ENCODE measurements around the gene CASQ1. TPM values are rescaled to one million over a fixed set of nuclear protein-coding genes. Genes with fewer than 3 reads are reported as not detected.

The CASQ1 gene
- polyA plus RNA-seq, 1 donor from 2014 or later = not detected

- no peaks in the 10 kb centered on the region for H3K9me2 ChIP-seq (ENCODE audit: insufficient read depth, low read length)
- no peak overlapping the region for H3K9ac ChIP-seq (ENCODE audit: low read length)
- no peak overlapping the region for H2AFZ ChIP-seq (ENCODE audit: low read depth, low read length)
- H3K4me3 ChIP-seq (ENCODE audit: low read length) = no peak overlapping the region
- H3K36me3 ChIP-seq (ENCODE audit: insufficient read depth, low read length) = no peaks in the 10 kb centered on the region
- no peaks in the 10 kb centered on the region for H4K20me1 ChIP-seq (ENCODE audit: insufficient read depth)
- no peaks in the 10 kb centered on the region for H3K79me2 ChIP-seq (replicated peaks; ENCODE audit: insufficient read depth, low read length)
- no peak overlapping the region for H3K4me2 ChIP-seq (ENCODE audit: low read length)
- no peak for TF ChIP-seq MXI1 (conservative IDR thresholded peaks at IDR 0.05; ENCODE audit: poor library complexity, severe bottlenecking)
- TF ChIP-seq REST (IDR thresholded peaks at IDR 0.05; ENCODE audit: borderline replicate concordance) = no peak
- TF ChIP-seq RAD21 (conservative IDR thresholded peaks at IDR 0.05) = no peak
- TF ChIP-seq CTCF (IDR thresholded peaks at IDR 0.05; ENCODE audit: poor library complexity, severe bottlenecking) = no peak
- no peak for TF ChIP-seq TAF1 (IDR thresholded peaks at IDR 0.05; ENCODE audit: low read depth)
- TF ChIP-seq SMC3 (conservative IDR thresholded peaks at IDR 0.05; ENCODE audit: poor library complexity) = no peak
- no peak for TF ChIP-seq EP300 (conservative IDR thresholded peaks at IDR 0.05; ENCODE audit: poor library complexity, severe bottlenecking)
- no peak for TF ChIP-seq POLR2AphosphoS5 (IDR thresholded peaks at IDR 0.05)
- no peak for TF ChIP-seq EZH2 (IDR thresholded peaks at IDR 0.05; ENCODE audit: borderline replicate concordance, insufficient read depth, low read length, poor library complexity, severe bottlenecking)
- H3K27me3 ChIP-seq (ENCODE audit: insufficient read depth, low read depth, low read length) = no peaks in the 10 kb centered on the region
- H3F3A ChIP-seq (ENCODE audit: insufficient read depth, low read length, poor library complexity, severe bottlenecking) = no peaks in the 10 kb centered on the region
- no peak overlapping the region for H3K27ac ChIP-seq (ENCODE audit: low read length)
- H3K9me3 ChIP-seq (ENCODE audit: low read length) = no peaks in the 10 kb centered on the region
Observed at GRCh38 chr1:160188341-160188740, 2.0 kb upstream of the CASQ1 start.

GRCh38 chr1:160191756-160192155 is 1.4 kb downstream of the CASQ1 start:
- H2AFZ ChIP-seq (ENCODE audit: low read depth, low read length) = no peak overlapping the region
- H3K27ac ChIP-seq (ENCODE audit: low read length) = no peak overlapping the region
- H3K36me3 ChIP-seq (ENCODE audit: insufficient read depth, low read length) = no peaks in the 10 kb centered on the region
- no peaks in the 10 kb centered on the region for H4K20me1 ChIP-seq (ENCODE audit: insufficient read depth)
- H3K4me2 ChIP-seq (ENCODE audit: low read length) = no peak overlapping the region
- no peaks in the 10 kb centered on the region for H3F3A ChIP-seq (ENCODE audit: insufficient read depth, low read length, poor library complexity, severe bottlenecking)
- no peak overlapping the region for H3K4me3 ChIP-seq (ENCODE audit: low read length)
- TF ChIP-seq SMC3 (conservative IDR thresholded peaks at IDR 0.05; ENCODE audit: poor library complexity) = no peak
- no peak for TF ChIP-seq MXI1 (conservative IDR thresholded peaks at IDR 0.05; ENCODE audit: poor library complexity, severe bottlenecking)
- TF ChIP-seq EP300 (conservative IDR thresholded peaks at IDR 0.05; ENCODE audit: poor library complexity, severe bottlenecking) = no peak
- TF ChIP-seq EZH2 (IDR thresholded peaks at IDR 0.05; ENCODE audit: borderline replicate concordance, insufficient read depth, low read length, poor library complexity, severe bottlenecking) = no peak
- TF ChIP-seq TAF1 (IDR thresholded peaks at IDR 0.05; ENCODE audit: low read depth) = no peak
- TF ChIP-seq POLR2AphosphoS5 (IDR thresholded peaks at IDR 0.05) = no peak
- TF ChIP-seq RAD21 (conservative IDR thresholded peaks at IDR 0.05) = no peak
- no peak overlapping the region for H3K9ac ChIP-seq (ENCODE audit: low read length)
- no peaks in the 10 kb centered on the region for H3K27me3 ChIP-seq (ENCODE audit: insufficient read depth, low read depth, low read length)
- no peaks in the 10 kb centered on the region for H3K79me2 ChIP-seq (replicated peaks; ENCODE audit: insufficient read depth, low read length)
- no peaks in the 10 kb centered on the region for H3K9me3 ChIP-seq (ENCODE audit: low read length)
- no peaks in the 10 kb centered on the region for H3K9me2 ChIP-seq (ENCODE audit: insufficient read depth, low read length)
